HG03025 (cell line): ENCODE measurements around the gene DNAJC24.

Experiments
- ATAC-seq: cut with Tn5 transposase; IDR thresholded peaks from one replicate; pipeline ENCODE4 v1.9.1; 2021; ENCODE audit warnings: mild to moderate bottlenecking, moderate library complexity; ENCODE audit not compliant: unreplicated experiment, low FRiP score

DNAJC24 gene

DNA sequence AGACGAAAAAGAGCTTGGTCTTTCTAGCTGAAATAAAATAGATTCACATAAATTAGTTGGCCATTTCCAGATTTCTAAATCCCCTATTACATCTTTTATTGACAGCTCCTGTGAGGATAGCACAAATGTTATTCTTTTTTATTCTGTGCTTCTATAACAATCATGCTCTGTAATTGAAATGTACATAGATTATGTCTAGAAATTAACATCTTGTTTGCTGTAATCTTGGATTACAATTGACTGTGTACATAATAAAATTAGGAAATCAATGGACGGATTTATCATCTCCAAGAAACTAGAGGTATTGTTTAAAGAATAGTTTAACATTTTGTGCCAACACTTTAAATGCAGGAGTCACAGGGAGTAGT, 108.5 kb downstream of the DNAJC24 start:
- no peak for ATAC-seq

DNA sequence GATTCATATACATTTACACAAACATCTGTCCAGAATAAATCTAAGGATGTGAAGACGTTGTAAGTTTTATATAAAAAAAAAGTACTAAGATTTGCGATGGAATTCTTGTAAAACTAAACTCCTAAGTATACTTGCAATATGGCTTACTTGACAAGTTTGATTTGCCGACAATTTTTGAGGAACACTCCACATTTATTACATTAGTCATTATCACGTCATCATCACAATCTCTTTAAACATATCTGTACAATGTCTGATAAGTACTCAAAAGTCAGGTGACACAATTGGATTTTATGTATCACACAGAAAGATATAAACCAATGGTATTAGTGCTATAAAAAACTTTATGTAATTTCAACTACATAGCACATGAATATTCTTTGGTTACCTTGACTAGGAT, 109.4 kb downstream of the DNAJC24 start:
- no peak for ATAC-seq

DNA sequence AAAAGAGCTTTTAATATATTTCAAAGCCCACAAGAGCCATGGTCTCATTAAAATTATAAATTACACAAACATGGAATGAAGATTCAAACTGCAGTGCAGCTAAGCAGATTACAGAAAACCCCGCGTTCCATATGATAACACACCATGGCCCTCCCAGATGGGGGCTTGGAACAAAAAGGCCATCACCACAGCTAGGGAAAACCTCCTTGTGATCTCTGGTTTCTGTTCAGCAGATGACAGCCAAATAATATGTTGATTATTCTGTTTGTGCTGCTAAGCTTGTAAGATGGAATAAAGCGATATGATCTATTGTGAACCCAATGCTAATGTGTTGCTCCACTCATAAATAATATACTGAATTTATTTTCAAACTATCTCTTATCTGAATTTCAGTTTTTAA, 111.3 kb downstream of the DNAJC24 start:
- no peak for ATAC-seq
